GM21717 (cell line): Measurements from ENCODE around the gene EDARADD.
A peak's percentile ranks its signal among the peaks of the same experiment; 100 is the strongest.
"Not testable (repeated sequence)": the region's sequence is repeated elsewhere in the genome, so short reads cannot be mapped to it uniquely, and the experiment has no call there.

Experiments
- ATAC-seq: cut with Tn5 transposase; IDR thresholded peaks from one replicate; pipeline ENCODE4 v1.9.1; 2021; ENCODE audit warnings: mild to moderate bottlenecking, moderate library complexity; ENCODE audit not compliant: unreplicated experiment

Gene EDARADD

DNA sequence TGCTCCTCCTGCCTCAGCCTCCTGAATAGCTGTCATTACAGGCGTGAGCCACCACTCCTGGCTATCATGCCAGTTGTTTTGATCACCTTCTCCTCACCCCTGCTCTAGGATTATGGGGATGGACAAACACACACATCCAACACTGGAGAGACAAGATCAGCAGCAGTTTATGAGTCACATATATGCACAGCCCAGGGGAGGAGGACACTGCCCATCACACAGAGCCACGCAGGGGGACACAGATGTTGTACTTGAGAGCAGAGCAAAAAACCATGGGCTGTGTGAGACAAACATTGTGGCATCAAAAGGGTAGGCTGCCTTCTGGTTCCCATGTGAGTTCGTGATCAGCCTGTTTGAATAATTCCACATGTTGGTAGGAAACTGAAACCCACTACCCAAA is 32.1 kb downstream of the EDARADD start:
- ATAC-seq: no peak

DNA sequence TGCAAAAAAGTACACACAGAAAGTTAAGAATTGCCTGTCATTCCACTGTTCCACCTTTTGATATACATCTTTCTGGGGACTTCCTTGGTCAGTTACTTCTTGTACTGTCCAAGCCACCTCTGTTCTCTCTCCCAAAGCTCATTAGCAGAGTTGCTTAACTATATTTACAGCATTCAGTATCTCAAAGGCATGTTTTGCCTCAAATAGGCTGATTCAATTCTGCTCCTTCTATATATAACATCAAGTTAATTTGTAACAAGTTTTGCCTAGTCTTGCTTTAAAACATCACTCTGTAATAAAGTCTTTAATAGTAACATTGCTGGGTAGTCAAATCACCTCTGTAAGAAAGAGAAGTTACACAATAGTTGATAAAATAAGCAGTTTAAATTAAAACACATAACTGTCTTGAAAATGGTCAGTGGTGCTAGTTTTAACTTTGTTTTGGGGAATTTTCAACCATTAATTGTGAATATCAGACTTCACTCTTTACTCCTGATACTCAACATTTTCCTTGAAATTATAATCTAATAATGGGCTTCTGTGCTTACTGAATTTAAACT is 35.7 kb downstream of the EDARADD start:
- ATAC-seq: no peak

DNA sequence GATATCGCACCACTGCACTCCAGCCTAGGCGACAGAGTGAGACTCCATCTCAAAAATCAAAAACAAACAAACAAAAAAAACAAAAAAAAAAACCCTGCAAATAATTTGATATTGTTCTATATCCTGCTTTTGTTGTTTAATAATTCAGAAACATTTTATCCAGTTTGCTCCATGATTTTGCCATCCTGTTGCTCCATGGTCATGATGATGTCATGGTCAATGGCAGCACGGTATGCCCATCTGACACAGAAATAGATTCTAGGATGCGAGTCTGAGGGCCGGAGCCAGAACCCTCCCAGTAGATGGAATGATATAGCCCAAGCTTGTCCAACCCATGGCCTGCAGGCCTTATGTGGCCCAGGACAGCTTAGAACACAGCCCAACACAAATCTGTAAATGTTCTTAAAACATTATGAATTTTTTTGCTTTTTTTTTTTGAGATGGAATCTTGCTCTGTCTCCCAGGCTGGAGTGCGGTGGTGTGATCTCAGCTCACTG is 39.8 kb downstream of the EDARADD start:
- ATAC-seq: no peak

DNA sequence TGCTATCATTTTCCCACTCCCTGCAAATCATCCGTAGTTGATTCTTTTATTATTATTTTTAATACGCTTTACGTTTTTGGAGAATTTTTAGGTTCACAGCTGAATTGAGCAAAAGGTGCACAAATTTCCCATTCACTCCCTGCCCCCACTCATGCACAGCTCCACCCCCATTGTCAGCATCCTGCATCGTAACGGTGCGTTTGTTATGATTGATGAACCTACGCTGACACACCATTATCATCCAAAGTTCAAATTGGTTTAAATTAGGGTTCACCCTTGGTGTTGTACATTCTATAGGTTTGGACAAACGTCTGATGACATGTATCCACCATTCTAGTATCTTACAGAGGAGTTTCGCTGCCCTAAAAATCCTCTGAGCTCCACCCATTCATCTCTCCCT is 44.5 kb downstream of the EDARADD start:
- ATAC-seq: no peak

DNA sequence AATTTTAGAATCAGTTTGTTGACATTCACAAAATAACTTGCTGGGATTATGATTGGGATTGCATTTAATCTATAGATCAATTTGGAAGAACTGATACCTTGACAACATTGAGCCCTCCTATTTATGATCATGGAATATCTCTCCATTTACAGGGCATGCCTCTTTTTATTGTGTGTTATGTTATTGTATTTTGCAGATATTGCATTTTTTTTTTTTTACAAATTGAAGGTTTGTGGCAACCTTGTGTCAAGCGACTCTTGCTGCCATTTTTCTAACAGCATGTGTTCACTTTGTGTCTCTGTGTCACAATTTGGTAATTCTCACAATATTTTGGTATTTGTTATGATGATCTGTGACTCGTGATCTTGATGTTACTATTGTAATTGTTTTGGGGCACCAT is 46.3 kb downstream of the EDARADD start:
- ATAC-seq: no peak

DNA sequence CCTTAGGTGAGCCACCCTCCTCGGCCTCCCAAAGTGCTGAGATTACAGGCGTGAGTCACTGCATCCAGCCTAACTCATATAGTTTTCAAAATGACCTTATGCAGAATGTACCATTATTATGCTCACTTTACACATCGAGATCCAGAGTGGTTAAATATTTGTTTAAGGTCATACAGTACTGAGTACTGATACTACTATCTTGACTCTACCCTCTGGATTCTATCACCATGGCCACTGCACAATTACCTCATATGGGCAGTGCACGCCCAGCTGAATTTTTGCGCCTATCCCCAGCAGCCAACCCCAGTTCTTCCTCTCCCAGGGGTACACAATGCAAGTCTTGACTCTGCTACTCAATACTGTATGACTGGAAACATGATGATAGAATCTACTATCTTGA is 56.7 kb downstream of the EDARADD start:
- no peak for ATAC-seq

DNA sequence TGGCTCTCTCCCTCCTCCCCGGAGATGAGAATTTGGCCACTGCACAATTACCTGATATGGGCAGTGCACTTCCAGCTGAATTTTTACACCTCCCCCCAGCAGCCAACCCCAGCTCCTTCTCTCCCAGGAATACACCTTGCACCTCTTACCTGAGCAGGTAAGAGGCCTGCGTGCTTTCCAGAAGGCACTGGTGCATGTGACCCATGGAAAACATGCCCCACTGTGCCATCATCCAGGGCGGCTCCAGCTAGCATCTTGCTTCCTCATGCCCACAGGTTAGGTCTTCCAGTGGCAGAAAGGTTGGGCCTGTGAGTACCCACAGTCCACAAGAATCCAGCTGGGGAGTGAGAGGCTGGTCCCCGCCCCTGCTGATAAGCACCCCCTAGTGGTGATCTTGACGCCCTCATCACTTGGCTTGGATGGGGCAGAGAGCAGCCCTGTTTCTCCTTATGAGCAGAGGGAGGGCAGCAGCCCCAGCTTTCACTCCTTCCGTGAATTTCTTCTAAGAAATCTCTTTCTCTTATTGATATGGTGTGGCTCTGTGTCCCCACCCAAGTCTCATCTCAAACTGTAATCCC is 57.8 kb downstream of the EDARADD start:
- no peak for ATAC-seq

DNA sequence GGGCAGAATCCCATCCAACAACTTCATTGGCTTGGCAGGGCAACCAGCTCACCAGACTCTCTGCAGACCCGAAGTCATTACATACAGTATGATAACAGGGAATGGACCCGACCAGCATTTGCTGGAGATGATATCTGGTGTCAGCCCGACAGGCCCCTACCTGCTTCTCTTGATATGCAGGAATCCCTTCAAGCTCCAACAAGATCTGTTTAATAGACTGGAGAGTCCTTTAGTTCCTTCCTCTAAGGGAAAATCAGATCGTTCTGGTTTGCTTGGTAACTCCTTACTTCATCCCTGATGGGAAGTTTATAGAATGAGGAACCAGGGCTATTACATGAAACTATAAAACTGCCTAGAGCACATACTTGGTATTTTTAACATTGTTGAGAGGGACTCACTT is 61.2 kb downstream of the EDARADD start:
- ATAC-seq: no peak

DNA sequence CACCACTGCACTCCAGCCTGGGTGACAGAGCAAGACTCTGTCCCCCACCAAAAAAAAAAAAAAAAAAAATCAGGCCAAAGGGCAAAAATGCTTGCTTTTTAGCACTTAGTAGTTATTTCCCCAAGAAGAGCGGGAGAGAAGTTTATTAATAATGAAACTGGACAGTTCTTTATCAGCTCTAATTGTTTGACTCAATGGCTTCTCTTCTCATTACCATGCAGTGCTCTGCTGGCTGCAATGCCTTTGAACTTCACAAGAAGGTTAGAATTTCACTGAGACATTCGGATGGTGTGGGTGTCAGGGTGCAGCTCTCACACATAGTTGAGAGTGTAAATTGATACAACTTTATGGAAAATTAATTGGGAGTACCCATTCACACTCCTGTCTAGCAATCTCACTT is 63.7 kb downstream of the EDARADD start:
- ATAC-seq: peak; percentile 84

DNA sequence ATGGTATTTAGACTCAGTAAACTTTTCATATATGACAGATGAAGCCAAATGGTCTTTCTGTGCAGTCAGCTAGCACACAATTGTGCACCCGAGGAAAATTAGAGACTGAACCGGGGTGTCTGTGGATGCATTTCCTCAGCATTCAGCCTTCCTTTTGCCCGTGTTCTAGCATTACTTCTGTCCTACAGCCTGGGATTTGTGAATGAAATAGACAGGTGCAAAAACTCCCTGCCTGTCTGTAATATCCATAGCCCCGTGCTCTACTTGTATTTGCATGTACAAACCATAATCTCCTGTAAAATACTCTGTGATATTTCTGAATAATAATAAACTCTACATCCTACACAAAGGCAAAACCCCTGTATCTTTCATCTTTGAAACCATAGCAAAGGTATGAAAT is 64.9 kb downstream of the EDARADD start:
- no peak for ATAC-seq

DNA sequence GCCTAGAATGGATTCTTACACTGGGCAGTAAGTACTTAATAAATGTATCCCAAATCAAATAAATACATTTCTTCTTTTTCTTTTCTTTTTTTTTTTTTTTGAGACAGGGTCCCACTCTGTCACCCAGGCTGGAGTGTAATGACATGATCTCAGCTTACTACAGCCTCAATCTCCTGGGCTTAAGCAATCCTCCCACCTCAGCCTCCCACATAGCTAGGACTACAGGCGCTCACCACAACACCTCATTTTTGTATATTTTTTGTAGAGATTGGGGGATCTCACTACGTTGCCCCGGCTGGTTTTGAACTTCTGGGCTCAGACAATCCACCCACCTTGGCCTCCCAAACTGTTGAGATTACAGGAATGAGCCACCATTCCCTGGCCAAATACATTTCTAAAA is 66.0 kb downstream of the EDARADD start:
- no peak for ATAC-seq

DNA sequence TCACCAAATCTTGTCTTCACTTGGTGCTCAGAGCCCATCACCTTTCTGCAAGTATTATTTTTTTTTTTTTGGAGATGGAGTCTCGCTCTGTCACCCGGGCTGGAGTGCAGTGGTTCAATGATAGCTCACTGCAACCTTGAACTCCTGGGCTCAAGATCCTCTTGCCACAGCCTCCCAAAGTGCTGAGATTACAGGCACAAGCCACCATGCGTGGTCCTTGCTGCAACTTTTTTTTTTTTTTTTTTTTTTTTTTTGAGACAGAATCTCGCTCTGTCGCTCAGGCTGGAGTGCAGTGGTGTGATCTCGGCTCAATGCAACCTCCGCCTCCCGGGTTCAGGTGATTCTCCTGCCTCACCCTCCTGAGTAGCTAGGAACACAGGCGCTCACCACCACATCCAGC is 70.1 kb downstream of the EDARADD start:
- ATAC-seq: not testable (repeated sequence)

DNA sequence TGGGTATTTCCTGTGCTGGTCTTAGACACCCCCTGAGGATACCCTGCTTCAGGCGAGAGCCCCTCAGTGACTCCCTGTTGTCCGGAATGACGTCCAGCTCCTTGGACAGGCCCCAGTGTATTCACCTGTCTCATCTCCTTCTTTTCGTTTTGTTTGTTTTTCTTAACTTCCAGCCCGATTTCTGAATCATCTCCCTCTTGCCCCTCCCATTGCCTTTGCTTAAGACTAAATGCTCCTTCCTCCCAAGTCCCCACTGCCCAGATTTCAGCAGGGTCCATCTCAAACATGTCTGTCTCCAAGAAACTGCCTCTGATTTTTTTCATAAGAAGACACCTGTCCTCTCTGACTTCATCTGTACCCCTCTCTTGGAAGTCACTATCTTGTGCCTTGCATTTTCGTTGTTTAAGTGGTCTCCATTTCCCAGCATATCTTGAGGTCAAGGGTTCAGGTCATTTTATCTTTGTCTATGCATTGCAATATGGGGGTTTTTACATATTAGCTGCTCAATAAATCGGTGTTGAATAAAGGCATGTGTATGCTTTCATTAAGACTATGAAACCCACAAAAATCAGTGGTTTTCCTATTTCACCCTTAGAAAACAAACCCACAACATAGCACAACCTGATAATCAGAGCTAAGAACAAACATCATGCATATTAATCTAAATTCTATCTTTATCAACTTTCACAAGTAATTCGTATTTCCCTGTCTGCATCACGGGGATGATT is 71.3 kb downstream of the EDARADD start:
- peak; percentile 34 for ATAC-seq

DNA sequence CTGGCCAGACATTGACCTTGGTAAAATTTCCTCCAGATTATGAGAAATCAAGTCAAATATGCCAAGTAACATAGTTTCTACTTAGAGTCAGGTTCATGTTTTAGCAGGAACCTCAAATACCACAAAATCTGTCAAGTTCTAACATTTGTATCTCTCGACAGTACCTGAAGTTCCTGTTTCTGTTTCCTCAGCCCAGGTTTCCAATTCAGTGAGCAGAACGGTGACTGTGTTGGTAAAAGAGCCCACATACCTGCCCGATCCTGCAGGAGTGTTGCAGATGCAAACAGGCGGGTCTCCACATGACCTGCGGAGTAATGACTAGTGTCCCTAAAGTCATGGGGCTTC is 71.8 kb downstream of the EDARADD start:
- peak; percentile 89 for ATAC-seq

DNA sequence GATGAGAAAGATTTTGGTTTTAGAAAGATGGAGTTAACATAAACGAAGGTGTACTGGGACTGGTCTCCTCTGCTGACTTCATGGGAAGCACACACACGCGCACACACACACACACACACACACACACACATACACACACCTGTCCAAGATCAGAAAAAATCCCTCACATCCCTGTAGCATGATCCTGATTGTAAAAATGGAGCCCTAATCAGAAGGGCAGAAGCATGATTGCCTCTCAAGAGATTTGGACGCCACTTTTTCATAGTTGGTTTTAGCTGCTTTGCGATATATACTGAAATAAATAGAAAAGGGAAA is 73.2 kb downstream of the EDARADD start:
- no peak for ATAC-seq

DNA sequence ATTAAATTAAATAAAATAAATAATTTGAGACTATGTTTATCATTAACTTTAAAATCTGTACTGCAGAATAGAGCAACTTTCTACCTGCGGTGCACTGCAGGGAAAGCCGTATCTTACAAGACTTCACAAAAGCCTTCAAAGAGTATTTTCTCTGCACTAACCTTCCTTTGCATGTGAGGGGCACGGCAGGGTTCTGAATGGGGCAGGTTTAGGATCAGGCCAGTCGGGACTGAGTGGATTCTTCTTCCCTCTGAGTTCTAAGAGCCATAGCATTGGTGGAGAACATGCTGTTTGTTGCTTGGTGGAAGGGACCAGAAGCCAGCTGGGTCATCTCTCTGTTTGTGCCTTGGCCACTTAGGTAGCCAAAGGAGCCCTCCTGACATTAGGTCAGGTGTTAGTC is 74.5 kb downstream of the EDARADD start:
- no peak for ATAC-seq

DNA sequence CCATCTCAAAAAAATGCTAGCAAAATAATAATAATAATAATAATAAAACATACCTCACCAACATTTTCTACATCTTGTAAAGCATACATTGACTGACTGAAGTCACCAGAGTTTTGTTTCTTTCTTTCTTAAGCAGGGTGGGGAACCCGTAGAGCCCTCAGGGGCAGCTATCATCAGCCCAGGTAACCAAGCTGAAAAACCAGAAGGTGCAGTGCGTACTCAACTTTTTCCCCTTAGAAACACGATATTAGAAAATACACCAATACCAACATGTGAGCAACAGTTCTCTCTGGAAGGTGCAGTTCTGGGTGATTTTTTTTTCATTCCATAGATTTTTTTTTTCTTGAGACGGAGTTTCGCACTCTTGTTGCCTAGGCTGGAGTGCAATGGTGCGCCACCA is 75.4 kb downstream of the EDARADD start:
- no peak for ATAC-seq

DNA sequence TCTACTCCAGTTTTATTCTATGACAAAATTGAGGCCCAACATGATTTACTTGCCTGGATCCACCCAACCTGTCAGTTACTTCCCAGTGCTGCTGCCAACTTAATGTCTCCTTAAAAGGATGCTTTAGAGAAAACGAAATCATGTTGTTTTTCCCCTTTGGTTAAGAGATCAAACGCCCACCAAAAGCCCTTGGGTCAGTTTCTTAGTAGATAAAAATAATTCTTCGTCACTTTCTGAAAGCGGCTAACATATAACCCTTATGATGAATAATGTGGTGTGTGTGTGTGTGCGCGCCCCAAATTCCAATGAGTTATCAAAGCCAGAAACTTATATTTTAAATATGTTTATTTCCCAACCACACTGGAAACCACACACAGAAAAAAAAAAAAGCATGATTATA is 77.0 kb downstream of the EDARADD start:
- ATAC-seq: no peak

DNA sequence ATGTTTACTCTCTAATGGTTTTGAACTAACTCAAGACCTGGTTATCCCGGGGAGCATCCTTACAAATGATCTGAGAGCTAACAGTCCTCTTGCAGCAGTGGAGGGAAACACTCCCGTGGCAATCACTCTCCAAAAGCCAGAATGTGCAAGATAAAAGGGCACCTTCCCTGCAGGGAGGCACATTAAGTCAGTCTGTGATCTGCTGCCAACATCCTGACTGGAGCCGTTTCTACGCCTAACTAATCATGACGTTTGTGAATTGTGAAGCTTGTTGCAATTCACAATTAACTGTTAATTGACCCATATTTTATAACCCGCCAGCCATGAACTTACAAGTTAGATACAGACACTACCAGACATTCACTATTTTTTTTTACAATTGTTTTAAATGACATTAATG is 77.6 kb downstream of the EDARADD start:
- no peak for ATAC-seq

DNA sequence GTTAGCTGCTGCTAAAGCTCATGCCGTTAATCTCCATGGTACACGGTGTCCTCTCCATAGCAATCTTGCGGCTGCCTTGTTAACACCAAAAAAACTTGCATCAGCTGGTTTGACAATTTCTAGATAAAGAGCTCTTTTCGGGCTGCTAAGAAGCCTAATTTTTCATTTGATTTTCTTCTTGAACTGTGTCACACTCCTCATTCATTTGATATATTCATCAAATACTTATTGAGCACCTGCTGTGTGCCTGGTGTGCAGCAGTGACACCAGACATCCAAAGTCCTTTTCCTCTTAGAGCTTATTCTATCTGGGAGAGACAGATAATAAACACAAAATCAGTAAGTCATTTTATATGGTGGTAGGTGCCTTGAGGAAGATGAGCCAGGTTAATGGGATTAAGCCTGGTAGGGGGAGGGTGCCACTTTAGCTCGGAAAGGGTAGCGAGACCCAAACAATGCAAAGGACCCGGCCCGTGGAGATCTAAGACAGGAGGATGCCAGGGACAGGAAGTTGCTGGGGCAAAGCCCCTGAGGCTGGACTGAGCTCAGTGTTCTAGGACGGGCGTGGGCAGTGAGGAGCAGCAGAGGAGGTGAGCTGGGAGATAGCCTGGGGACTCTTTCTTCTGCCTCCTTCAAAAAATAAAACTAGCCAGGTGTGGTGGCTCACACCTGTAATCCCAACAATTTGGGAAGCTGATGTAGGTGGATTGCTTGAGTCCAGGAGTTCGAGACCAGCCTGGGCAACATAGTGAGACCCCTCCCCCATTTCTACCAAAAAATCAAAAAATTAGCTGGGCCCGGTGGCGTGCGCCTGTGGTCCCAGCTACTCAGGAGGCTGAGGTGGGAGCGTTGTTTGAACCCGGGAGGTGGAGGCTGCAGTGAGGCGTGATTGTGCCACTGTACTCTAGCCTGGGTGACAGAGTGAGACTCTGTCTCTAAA is 79.0 kb downstream of the EDARADD start:
- no peak for ATAC-seq

DNA sequence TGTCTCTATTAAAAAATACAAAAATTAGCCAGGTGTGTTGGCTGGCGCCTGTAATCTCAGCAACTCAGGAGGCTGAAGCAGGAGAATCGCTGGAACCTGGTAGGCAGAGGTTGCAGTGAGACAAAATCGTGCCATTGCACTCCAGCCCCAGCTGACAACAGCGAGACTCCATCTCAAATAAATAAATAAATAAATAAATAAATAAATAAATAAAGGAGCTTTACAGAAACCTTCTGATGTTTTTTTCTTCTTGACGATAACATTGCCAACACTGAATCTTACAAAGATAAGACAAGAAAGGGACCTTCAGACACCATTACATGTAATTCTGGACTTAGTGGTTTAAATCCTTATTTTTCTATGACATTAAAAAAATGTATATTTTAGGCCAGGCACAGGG is 81.9 kb downstream of the EDARADD start:
- ATAC-seq: no peak
